ENCODE measurements around the gene CCS.
"Not testable (repeated sequence)": the region's sequence is repeated elsewhere in the genome, so short reads cannot be mapped to it uniquely, and the experiment has no call there.

Gene CCS

DNA sequence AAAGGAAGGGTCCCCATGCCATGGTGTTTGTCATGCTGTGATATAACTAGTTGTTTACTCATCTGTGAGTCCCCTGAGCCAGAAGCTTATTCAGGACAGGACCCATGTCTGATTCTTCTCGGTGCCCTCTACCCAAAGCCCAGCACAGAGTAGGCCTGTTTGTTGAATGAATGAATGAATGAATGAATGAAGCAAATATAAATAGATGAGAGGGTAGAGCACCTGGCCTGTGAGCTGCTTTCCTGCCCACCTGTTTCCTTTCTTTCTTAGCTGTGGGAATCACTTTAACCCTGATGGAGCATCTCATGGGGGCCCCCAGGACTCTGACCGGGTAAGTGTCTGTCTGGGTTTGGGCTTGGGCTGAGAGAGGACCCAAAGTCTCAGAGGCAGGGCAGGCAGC lies 7.2 kb downstream of the CCS start:
- TF ChIP-seq, protein P1, sequence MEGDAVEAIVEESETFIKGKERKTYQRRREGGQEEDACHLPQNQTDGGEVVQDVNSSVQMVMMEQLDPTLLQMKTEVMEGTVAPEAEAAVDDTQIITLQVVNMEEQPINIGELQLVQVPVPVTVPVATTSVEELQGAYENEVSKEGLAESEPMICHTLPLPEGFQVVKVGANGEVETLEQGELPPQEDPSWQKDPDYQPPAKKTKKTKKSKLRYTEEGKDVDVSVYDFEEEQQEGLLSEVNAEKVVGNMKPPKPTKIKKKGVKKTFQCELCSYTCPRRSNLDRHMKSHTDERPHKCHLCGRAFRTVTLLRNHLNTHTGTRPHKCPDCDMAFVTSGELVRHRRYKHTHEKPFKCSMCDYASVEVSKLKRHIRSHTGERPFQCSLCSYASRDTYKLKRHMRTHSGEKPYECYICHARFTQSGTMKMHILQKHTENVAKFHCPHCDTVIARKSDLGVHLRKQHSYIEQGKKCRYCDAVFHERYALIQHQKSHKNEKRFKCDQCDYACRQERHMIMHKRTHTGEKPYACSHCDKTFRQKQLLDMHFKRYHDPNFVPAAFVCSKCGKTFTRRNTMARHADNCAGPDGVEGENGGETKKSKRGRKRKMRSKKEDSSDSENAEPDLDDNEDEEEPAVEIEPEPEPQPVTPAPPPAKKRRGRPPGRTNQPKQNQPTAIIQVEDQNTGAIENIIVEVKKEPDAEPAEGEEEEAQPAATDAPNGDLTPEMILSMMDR (IDR thresholded peaks at IDR 0.05; ENCODE audit: low read depth, low read length): no peak
- no peak for DNase-seq (ENCODE audit: extremely low read depth, low read depth)

DNA sequence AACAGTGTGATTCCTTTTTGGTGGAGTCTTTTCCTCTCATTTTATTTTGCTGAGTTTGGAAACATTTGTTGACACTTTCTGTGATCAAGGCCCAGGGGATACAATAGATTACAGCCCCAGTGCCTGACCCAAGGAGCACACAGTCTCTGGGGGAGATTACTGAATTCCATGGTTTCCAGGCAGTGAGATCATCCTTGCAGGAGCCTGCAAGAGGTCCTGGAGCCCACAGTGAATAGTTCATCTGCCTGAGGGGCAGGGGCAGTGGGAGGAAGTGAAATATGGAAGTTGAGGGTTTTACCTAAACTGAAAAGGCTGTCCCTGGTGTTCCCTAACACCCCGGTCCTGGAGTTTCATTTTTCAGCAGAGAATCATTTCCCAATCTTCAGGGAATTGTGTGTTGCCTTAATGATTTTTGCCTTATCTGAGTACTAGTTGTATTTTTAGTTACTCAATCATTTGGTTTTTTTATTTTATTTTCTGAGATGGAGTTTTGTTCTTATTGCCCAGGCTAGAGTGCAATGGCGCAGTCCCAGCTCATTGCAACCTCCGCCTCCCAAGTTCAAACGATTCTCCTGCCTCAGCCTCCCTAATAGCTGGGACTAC lies 7.7 kb downstream of the CCS start:
- TF ChIP-seq, protein P1 (IDR thresholded peaks at IDR 0.05; ENCODE audit: low read depth, low read length): no peak
- no peak for DNase-seq (ENCODE audit: extremely low read depth, low read depth)

DNA sequence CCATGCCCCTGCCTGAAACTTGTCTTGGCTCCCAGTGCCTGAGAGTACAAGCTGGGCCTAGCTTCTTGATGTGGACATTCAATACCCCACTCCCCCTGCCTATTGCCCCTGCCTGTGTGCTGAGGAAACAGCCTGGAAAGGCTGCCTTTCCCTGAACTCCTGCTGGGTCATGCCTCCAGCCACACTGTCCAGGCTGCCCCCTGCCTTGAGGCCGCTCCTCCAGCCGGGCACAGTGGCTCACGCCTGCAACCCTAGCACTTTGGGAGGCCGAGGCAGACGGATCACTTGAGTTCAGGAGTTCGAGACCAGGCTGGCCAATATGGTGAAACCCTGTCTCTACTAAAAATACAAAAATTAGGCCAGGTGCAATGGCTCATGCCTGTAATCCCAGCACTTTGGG lies 10.1 kb downstream of the CCS start:
- TF ChIP-seq, protein P1 (IDR thresholded peaks at IDR 0.05; ENCODE audit: low read depth, low read length): no peak
- no peak for DNase-seq (ENCODE audit: extremely low read depth, low read depth)

DNA sequence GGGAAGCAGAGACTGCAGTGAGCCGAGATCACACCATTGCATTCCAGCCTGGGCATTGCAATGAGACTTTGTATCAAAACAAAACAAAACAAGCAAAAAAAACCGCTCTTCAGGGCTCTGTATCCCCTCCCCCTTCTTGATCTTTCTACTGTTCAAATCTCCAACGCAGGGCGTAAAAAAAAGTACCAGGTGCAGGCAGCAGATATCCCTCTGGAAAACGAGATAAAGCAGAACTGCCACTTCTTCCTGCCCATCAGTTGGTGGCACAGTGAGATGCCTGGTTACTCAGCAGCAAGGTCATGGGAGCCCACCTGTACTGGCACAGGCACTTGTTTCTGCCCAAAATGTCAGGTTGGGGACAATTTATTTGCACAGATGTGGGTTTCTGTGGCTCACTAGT lies 11.2 kb downstream of the CCS start:
- TF ChIP-seq, protein P1 (IDR thresholded peaks at IDR 0.05; ENCODE audit: low read depth, low read length): no peak
- no peak for DNase-seq (ENCODE audit: extremely low read depth, low read depth)

DNA sequence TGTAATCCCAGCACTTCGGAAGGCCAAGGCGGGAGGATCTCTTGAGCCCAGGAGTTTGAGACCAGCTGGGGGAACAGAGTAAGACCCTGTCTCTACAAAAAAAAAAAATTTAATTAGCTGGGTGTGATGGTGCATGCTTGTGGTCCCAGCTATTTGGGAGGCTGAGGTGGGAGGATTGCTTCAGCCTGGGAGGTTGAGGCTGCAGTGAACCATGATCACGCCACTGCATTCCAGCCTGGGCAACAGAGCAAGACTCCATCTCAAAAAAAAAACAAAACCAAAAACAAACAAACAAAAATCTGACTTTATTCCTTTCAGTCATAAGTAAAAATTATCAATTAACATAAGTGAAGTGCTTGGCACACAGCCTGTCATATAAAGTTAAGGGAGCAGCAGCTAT lies 13.6 kb downstream of the CCS start:
- not testable (repeated sequence) for DNase-seq (ENCODE audit: extremely low read depth, low read depth)

DNA sequence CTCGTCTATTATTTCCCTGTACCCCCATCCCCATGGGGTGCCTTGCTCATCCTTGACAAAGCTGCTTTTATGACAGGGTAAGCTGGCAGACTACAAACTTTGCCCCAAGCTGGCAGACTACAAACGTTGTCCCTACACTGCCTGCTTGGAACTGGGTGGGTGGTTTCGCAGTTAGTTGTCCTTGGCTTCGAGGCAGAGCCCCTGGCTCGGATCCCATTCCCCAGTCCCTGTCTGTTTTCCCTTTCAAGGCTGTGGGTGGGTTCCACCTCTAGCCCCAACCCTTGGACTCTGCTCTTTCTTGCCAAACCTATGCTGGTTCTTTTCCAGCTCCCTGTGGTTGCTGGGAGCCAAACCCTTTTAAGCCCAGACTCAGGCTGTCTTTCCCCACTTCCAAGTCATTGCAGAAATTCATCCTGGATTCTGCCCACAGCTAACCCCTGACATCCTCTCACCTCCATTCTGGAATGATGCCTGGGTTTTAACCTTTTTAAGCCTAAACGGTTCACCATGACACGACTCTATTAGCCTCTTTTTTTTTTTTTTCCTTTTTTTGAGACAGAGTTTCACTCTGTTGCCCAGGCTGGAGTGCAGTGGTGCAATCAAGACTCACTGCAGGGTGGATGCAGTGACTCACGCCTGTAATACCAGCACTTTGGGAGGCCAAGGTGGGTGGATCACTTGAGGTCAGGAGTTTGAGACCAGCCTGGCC lies 14.3 kb downstream of the CCS start:
- peak; percentile 69 for DNase-seq (ENCODE audit: extremely low read depth, low read depth)
- TF ChIP-seq, protein P1 (IDR thresholded peaks at IDR 0.05; ENCODE audit: low read depth, low read length): no peak

DNA sequence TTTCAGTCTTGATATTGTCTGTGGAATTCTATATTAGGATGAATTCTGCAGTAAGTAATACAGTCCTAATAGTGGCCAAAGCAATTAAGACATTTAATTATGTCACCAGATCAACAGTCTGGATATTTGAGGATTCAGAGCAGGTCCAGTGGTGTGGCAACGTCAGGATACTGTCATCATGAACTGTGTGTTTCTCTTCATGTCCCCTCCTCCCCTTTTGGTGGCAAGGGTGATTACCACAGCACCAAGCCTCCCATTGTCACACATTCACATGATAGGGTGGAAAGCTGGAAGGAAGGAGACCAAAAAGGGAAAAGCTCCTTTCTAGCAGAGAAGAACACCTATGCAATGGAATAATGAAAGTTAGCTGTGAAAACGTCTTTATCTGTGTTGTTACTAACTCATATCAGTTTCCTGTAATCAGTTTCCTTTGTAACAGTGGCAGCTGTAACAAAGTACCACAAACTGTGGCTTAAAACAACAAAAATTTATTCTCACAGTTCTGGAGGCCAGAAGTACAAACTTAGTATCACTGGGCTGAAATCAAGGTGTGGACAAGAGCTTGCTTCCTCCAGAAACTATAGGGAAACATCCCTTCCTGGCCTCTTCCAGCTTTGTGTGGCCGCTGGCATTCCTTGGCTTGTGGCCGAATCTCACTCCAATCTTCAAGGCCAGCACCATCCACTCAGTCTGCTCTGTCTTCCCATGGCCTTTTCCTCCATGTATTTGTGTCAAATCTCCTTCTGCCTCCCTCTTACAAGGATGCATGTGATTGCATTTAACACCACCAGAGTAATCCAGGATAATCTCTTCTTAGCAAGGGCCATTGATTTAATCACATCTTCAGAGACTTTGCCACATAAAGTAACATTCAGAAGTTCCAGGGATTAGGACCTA lies 17.0 kb downstream of the CCS start:
- TF ChIP-seq, protein P1 (IDR thresholded peaks at IDR 0.05; ENCODE audit: low read depth, low read length): no peak
- no peak for DNase-seq (ENCODE audit: extremely low read depth, low read depth)

Measured in AG09319 (cell line).